K562 (cell line): ENCODE measurements around the gene SCRN3. TPM values are rescaled to one million over a fixed set of nuclear protein-coding genes. Genes with fewer than 3 reads are reported as not detected.
A peak's percentile ranks its signal among the peaks of the same experiment; 100 is the strongest.

Experiments
- ATF2 ChIP-seq: sonication (generic); formaldehyde crosslinking; IDR thresholded peaks from 2 replicates; pipeline ENCODE4 v1.8.1; 2022; ENCODE audit warnings: missing genetic modification reagents
- BACH1 ChIP-seq: fragments of 200-800 bp; sonication (Bioruptor generic); IDR thresholded peaks from 2 replicates; pipeline ENCODE4 v1.6.1; 2016; ENCODE audit warnings: missing genetic modification characterization, missing compliant biosample characterization
- C11orf30 ChIP-seq: fragments of 450-650 bp; IDR thresholded peaks from 2 replicates; pipeline ENCODE4 v1.6.1; 2016; ENCODE audit warnings: low read depth, mild to moderate bottlenecking
- CEBPG ChIP-seq, 3 experiments: fragments of 200-800 bp in 1 of 3; sonication (Bioruptor generic) in 1 of 3; sonication (generic) in 1 of 3; formaldehyde crosslinking in 1 of 3; IDR thresholded peaks in 2 of 3; conservative IDR thresholded peaks in 1 of 3; 2 replicates each; pipeline versions ENCODE4 v1.6.1 to v1.8.0; 2016 to 2022; ENCODE audit warnings: missing compliant biosample characterization in 2 of 3, missing genetic modification characterization in 2 of 3, mild to moderate bottlenecking in 1 of 3, missing genetic modification reagents in 1 of 3
- CXXC5 ChIP-seq: fragments of 250-450 bp; sonication (Bioruptor Pico); IDR thresholded peaks from 2 replicates; pipeline ENCODE4 v1.8.0; 2022; ENCODE audit warnings: inconsistent platforms, mild to moderate bottlenecking, moderate library complexity
- DEAF1 ChIP-seq: fragments of 450-650 bp; formaldehyde crosslinking; IDR thresholded peaks from 2 replicates; pipeline ENCODE4 v1.4.0; 2020; ENCODE audit warnings: mild to moderate bottlenecking, moderate library complexity
- ELK3 ChIP-seq: fragments of 450-650 bp; formaldehyde crosslinking; IDR thresholded peaks from 2 replicates; pipeline ENCODE4 v1.4.0; 2020; ENCODE audit warnings: mild to moderate bottlenecking
- HMGN3 ChIP-seq: IDR thresholded peaks from 2 replicates; pipeline ENCODE4 v1.6.1; 2011; ENCODE audit warnings: borderline replicate concordance, low read depth, mild to moderate bottlenecking, mixed read lengths, low read length; ENCODE audit not compliant: insufficient read length; ENCODE audit errors: extremely low read depth
- HNRNPLL ChIP-seq: fragments of 200-400 bp; formaldehyde crosslinking; IDR thresholded peaks from 2 replicates; pipeline ENCODE4 v1.6.1; 2017; ENCODE audit warnings: low read length, low read depth, mild to moderate bottlenecking; ENCODE audit not compliant: poor library complexity, severe bottlenecking
- MAFG ChIP-seq: fragments of 450-650 bp; conservative IDR thresholded peaks from 2 replicates; pipeline ENCODE4 v1.6.1; 2016; ENCODE audit warnings: missing genetic modification characterization, missing compliant biosample characterization
- MEF2D ChIP-seq: conservative IDR thresholded peaks from 2 replicates; pipeline ENCODE4 v1.6.1; 2016; ENCODE audit warnings: low read depth, missing genetic modification characterization, missing compliant biosample characterization
- NCOA6 ChIP-seq: fragments of 450-650 bp; IDR thresholded peaks from 2 replicates; pipeline ENCODE4 v1.6.1; 2017; ENCODE audit warnings: mild to moderate bottlenecking
- NFE2 ChIP-seq: IDR thresholded peaks from 2 replicates; pipeline ENCODE4 v1.6.1; 2014; ENCODE audit warnings: antibody characterized with exemption, low read depth
- SRSF3 ChIP-seq: fragments of 200-400 bp; formaldehyde crosslinking; IDR thresholded peaks from 2 replicates; pipeline ENCODE4 v1.6.1; 2016; ENCODE audit warnings: mild to moderate bottlenecking, low read length, moderate library complexity; ENCODE audit not compliant: insufficient read depth
- XRCC5 ChIP-seq: fragments of 200-400 bp; formaldehyde crosslinking; IDR thresholded peaks from 2 replicates; pipeline ENCODE4 v1.6.1; 2017; ENCODE audit warnings: low read depth, mild to moderate bottlenecking, low read length
- ZFP1 ChIP-seq: fragments of 450-650 bp; formaldehyde crosslinking; IDR thresholded peaks from 2 replicates; pipeline ENCODE4 v1.4.0; 2020; ENCODE audit warnings: mild to moderate bottlenecking, mixed read lengths
- ZNF12 ChIP-seq: sonication (generic); formaldehyde crosslinking; IDR thresholded peaks from 2 replicates; pipeline ENCODE4 v1.4.0; 2020; ENCODE audit warnings: mild to moderate bottlenecking, missing genetic modification reagents
- ZNF24 ChIP-seq: fragments of 450-650 bp; IDR thresholded peaks from 2 replicates; pipeline ENCODE4 v1.6.1; 2016
- ZNF431 ChIP-seq: sonication (generic); formaldehyde crosslinking; IDR thresholded peaks from 2 replicates; pipeline ENCODE4 v1.8.0; 2022; ENCODE audit warnings: mild to moderate bottlenecking, missing genetic modification reagents
- ZNF592 ChIP-seq: fragments of 450-650 bp; IDR thresholded peaks from 2 replicates; pipeline ENCODE4 v1.6.1; 2017; ENCODE audit warnings: antibody characterized with exemption, mild to moderate bottlenecking
- ZNF76 ChIP-seq: fragments of 250-450 bp; sonication (Bioruptor Pico); IDR thresholded peaks from 2 replicates; pipeline ENCODE4 v1.4.0; 2020; ENCODE audit warnings: mild to moderate bottlenecking, moderate library complexity, borderline replicate concordance
- ZNF830 ChIP-seq: fragments of 250-450 bp; sonication (Bioruptor Pico); IDR thresholded peaks from 2 replicates; pipeline ENCODE4 v1.5.0; 2021; ENCODE audit warnings: mild to moderate bottlenecking
- polyA plus RNA-seq, 8 experiments: library from polyadenylated mRNA; depleted of rRNA in 4 of 8; stranded (reverse) in 5 of 8; unstranded in 3 of 8; fragments of >200 nt; fragmentation: Nextera tagmentation in 2 of 8; fragmentation: Illumina TruSeq in 1 of 8; extraction: Ambion mirVana in 2 of 8; extraction: Trizol in 1 of 8; gene quantifications; 2 replicates each; pipeline versions ENCODE4 v1.2.1 to v1.2.3, GENCODE V29; 2011 to 2014; ENCODE audit warnings: inconsistent platforms in 1 of 8, missing spikeins in 1 of 8
- total RNA-seq, 7 experiments: library from RNA; depleted of rRNA in 6 of 7; stranded (reverse); fragments of >200 nt in 6 of 7; fragmentation: Illumina TruSeq in 2 of 7; extraction: Trizol in 2 of 7; gene quantifications; 2 replicates each; pipeline versions ENCODE4 v1.2.1 to v1.2.3, GENCODE V29; 2011 to 2021; ENCODE audit warnings: low replicate concordance in 1 of 7

Gene SCRN3
- total and polyA plus RNA-seq, 9 of the 15 experiments (the other 6 are each of a cell fraction or from before 2014, with no cell fraction given) = 7.7 to 21.8 (median 20.0) TPM

GRCh38 chr2:174383796-174384195 is 11.7 kb upstream of the SCRN3 start (continued):
- TF ChIP-seq DEAF1 (CRISPR knock-in tag) = no peak
- no peak for TF ChIP-seq BACH1 (tag)
- no peak for TF ChIP-seq XRCC5
- TF ChIP-seq SRSF3 = no peak
- no peak for TF ChIP-seq NCOA6
- TF ChIP-seq ZNF76 (CRISPR knock-in tag) = no peak
- peak; percentile 63 for TF ChIP-seq C11orf30
- TF ChIP-seq HMGN3 = no peak
- no peak for TF ChIP-seq ELK3 (CRISPR knock-in tag)
- no peak for TF ChIP-seq ZNF24
- peak; percentile 81 for TF ChIP-seq MEF2D (tag)
- no peak for TF ChIP-seq CEBPG (CRISPR knock-in tag; IDR thresholded peaks at IDR 0.05)
- no peak for TF ChIP-seq CEBPG (tag; conservative IDR thresholded peaks at IDR 0.05 in 1 of 2, IDR thresholded peaks at IDR 0.05 in 1 of 2)
- 0 out of 2 replicates have a peak, but pooled peaks have one; percentile 21 for TF ChIP-seq NFE2
- TF ChIP-seq HNRNPLL = no peak
- TF ChIP-seq ZNF12 (CRISPR knock-in tag) = no peak
- 0 out of 2 replicates have a peak, but pooled peaks have one; percentile 25 for TF ChIP-seq ZNF592
- peak; percentile 39; the same call in 1 of the 2 replicates for TF ChIP-seq MAFG (tag)
- no peak for TF ChIP-seq ATF2 (CRISPR knock-in tag)
- no peak for TF ChIP-seq CXXC5 (CRISPR knock-in tag)
- no peak for TF ChIP-seq ZFP1 (CRISPR knock-in tag)
- TF ChIP-seq ZNF431 = no peak
- TF ChIP-seq ZNF830 (CRISPR knock-in tag) = no peak
